Measurements from ENCODE around the gene MCM10.

DNA sequence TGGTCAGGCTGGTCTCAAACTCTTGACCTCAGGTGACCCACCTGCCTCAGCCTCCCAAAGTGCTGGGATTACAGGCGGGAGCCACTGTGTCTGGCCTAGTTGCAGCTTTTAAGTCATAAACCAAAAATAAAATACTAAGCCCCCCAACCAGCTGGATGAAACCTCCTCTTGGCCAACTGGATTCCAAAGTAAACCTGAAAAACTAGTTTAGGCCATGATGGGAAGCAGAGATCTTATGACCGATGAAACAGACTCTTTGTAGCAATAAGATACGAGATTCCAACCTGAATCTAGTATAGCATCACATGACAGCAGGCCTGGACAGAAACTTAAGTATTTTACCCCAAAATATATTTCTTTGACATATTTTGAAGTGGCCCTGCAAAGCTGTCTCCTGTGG is 9.1 kb upstream of the MCM10 start:
- TF ChIP-seq EZH2 (IDR thresholded peaks at IDR 0.05) (no peak), POLR2AphosphoS5 (IDR thresholded peaks at IDR 0.05; ENCODE audit: borderline replicate concordance, low read depth, low read length) (no peak)
